Parathyroid adenoma (tissue), 2 donors: ENCODE results near the gene EVL.

Experiments
- H2AFZ ChIP-seq: fragments of 300-600 bp; sonication (generic); one replicate; pipeline ENCODE4 v1.7.0; 2017; ENCODE audit warnings: antibody characterized with exemption, mild to moderate bottlenecking
- H3K27ac ChIP-seq: fragments of 300-600 bp; sonication (generic); one replicate; pipeline ENCODE4 v1.7.0; 2017
- H3K27me3 ChIP-seq: fragments of 300-600 bp; sonication (generic); one replicate; pipeline ENCODE4 v1.7.0; 2017; ENCODE audit warnings: low read length; ENCODE audit not compliant: control insufficient read depth, insufficient read depth
- H3K36me3 ChIP-seq: fragments of 300-600 bp; sonication (generic); one replicate; pipeline ENCODE4 v1.7.0; 2017; ENCODE audit warnings: low read length; ENCODE audit not compliant: control insufficient read depth, insufficient read depth
- H3K4me1 ChIP-seq: fragments of 300-600 bp; sonication (generic); one replicate; pipeline ENCODE4 v1.7.0; 2017; ENCODE audit warnings: control low read depth
- H3K4me2 ChIP-seq: fragments of 300-600 bp; sonication (generic); one replicate; pipeline ENCODE4 v1.7.0; 2017; ENCODE audit warnings: low read length
- H3K4me3 ChIP-seq: fragments of 300-600 bp; sonication (generic); one replicate; pipeline ENCODE4 v1.7.0; 2017; ENCODE audit warnings: low read depth, low read length
- H3K79me2 ChIP-seq: fragments of 300-600 bp; sonication (generic); one replicate; pipeline ENCODE4 v1.7.0; 2017; ENCODE audit warnings: control low read depth
- H3K9ac ChIP-seq: fragments of 300-600 bp; sonication (generic); one replicate; pipeline ENCODE4 v1.7.0; 2017; ENCODE audit warnings: mild to moderate bottlenecking
- H3K9me3 ChIP-seq: fragments of 300-600 bp; sonication (generic); one replicate; pipeline ENCODE4 v1.7.0; 2017; ENCODE audit warnings: low read length; ENCODE audit not compliant: control insufficient read depth
- TF ChIP-seq, protein P1 (sequence below): fragments of 300-600 bp; sonication (generic); IDR thresholded peaks from one replicate; pipeline ENCODE4 v1.7.0; 2017; ENCODE audit warnings: antibody characterized with exemption, mild to moderate bottlenecking
- donor health status: primary hyperparathyroidism.

The EVL gene

GRCh38 chr14:100116134-100116533, 50.9 kb downstream of the EVL start:
- H2AFZ ChIP-seq, result no peak overlapping the region
- TF ChIP-seq, protein P1, sequence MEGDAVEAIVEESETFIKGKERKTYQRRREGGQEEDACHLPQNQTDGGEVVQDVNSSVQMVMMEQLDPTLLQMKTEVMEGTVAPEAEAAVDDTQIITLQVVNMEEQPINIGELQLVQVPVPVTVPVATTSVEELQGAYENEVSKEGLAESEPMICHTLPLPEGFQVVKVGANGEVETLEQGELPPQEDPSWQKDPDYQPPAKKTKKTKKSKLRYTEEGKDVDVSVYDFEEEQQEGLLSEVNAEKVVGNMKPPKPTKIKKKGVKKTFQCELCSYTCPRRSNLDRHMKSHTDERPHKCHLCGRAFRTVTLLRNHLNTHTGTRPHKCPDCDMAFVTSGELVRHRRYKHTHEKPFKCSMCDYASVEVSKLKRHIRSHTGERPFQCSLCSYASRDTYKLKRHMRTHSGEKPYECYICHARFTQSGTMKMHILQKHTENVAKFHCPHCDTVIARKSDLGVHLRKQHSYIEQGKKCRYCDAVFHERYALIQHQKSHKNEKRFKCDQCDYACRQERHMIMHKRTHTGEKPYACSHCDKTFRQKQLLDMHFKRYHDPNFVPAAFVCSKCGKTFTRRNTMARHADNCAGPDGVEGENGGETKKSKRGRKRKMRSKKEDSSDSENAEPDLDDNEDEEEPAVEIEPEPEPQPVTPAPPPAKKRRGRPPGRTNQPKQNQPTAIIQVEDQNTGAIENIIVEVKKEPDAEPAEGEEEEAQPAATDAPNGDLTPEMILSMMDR, result no peak
- H3K4me3 ChIP-seq, result no peak overlapping the region
- no peak overlapping the region for H3K4me2 ChIP-seq
- no peaks in the 10 kb centered on the region for H3K36me3 ChIP-seq
- no peaks in the 10 kb centered on the region for H3K27me3 ChIP-seq
- no peaks in the 10 kb centered on the region for H3K79me2 ChIP-seq
- H3K9me3 ChIP-seq, result no peaks in the 10 kb centered on the region
- no peak overlapping the region for H3K9ac ChIP-seq
- no peaks in the 10 kb centered on the region for H3K4me1 ChIP-seq
- no peak overlapping the region for H3K27ac ChIP-seq

DNA sequence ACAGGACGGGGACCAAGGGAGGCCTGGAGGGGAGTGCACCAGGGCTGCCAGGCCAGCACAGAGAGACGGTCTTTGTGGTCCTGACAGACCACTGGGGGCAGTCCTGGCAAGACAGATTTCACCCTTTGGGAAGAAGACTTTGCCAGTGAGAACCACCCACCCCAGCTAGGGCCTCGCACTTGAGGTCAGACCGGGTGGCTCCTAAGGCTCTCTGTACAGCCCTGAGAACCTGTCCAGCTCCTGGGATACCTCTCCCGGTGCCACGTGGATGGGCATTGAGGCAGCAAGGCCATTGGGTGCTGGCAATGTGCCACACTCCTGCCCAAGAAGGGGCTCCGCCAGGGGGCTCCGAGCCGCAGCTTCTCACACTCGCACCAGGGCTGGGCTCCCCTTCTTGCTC, 51.8 kb downstream of the EVL start:
- no peak overlapping the region for H3K4me2 ChIP-seq
- TF ChIP-seq, protein P1, result no peak
- H3K9ac ChIP-seq, result no peak overlapping the region

GRCh38 chr14:100117633-100118395, 52.6 kb downstream of the EVL start:
- no peaks in the 10 kb centered on the region for H3K79me2 ChIP-seq
- no peaks in the 10 kb centered on the region for H3K9me3 ChIP-seq
- H3K36me3 ChIP-seq, result no peaks in the 10 kb centered on the region
- TF ChIP-seq, protein P1, result no peak
- no peak overlapping the region for H3K27ac ChIP-seq
- no peak overlapping the region for H3K4me3 ChIP-seq
- no peak overlapping the region for H2AFZ ChIP-seq
- H3K9ac ChIP-seq, result no peak overlapping the region
- no peaks in the 10 kb centered on the region for H3K27me3 ChIP-seq
- H3K4me1 ChIP-seq, result no peaks in the 10 kb centered on the region
- H3K4me2 ChIP-seq, result no peak overlapping the region

More for the DNA sequence above, 51.8 kb downstream of the EVL start:
- H3K27ac ChIP-seq, result no peak overlapping the region
- H3K36me3 ChIP-seq, result no peaks in the 10 kb centered on the region
- H3K9me3 ChIP-seq, result no peaks in the 10 kb centered on the region
- H3K79me2 ChIP-seq, result no peaks in the 10 kb centered on the region
- H3K4me1 ChIP-seq, result no peaks in the 10 kb centered on the region
- no peak overlapping the region for H3K4me3 ChIP-seq
- no peak overlapping the region for H2AFZ ChIP-seq
- H3K27me3 ChIP-seq, result no peaks in the 10 kb centered on the region

DNA sequence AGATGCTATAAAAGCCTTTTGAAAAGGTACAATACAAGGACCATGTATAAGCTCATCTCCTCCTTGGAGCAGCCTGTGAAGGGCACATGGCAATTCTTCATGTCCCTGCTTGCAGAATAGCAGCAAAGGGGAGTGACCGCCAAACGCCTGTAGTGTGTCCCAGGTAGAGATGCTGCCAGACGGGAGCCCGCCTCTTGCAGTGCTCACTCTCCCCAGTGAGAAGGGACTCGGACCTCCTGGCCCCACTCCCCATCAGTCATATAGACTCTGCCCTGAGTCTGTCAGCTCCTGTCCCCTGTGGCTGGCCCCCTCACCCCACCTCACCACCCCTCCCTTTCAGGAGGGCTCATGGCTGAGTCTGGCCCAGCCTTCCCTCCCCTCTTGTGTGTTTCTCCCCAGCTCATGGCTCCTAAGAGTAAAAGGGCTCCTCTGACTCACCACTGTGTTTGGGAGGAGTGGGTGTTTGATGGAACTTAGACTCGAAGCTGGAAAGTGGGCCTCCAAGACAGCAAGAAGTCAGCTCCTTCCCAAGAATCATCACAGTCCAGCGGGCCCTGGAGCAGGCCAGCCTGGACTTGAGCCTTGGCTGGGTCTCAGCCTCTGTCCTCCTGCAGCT, 53.3 kb downstream of the EVL start:
- no peaks in the 10 kb centered on the region for H3K79me2 ChIP-seq
- TF ChIP-seq, protein P1, result no peak
- H3K36me3 ChIP-seq, result no peaks in the 10 kb centered on the region
- H3K4me1 ChIP-seq, result no peaks in the 10 kb centered on the region
- no peaks in the 10 kb centered on the region for H3K9me3 ChIP-seq
- no peak overlapping the region for H3K4me2 ChIP-seq
- H3K27me3 ChIP-seq, result no peaks in the 10 kb centered on the region
- no peak overlapping the region for H3K4me3 ChIP-seq
- no peak overlapping the region for H3K27ac ChIP-seq
- H2AFZ ChIP-seq, result no peak overlapping the region
- H3K9ac ChIP-seq, result no peak overlapping the region
